HEK293T (cell line): ENCODE measurements around the gene IL1RN.

ENCODE experiments used
- BHLHE40 ChIP-seq: fragments of 450-650 bp; IDR thresholded peaks from 2 replicates; pipeline ENCODE4 v1.6.1; 2016; ENCODE audit warnings: mild to moderate bottlenecking, moderate library complexity, borderline replicate concordance
- ELF4 ChIP-seq: fragments of 450-650 bp; IDR thresholded peaks from 2 replicates; pipeline ENCODE4 v1.6.1; 2017; ENCODE audit warnings: antibody characterized with exemption
- FOXA1 ChIP-seq: fragments of 450-650 bp; IDR thresholded peaks from 2 replicates; pipeline ENCODE4 v1.6.1; 2016; ENCODE audit warnings: mild to moderate bottlenecking
- FOXK2 ChIP-seq: fragments of 450-650 bp; IDR thresholded peaks from 2 replicates; pipeline ENCODE4 v1.6.1; 2016; ENCODE audit warnings: mild to moderate bottlenecking
- FOXM1 ChIP-seq: fragments of 450-650 bp; IDR thresholded peaks from 2 replicates; pipeline ENCODE4 v1.6.1; 2017; ENCODE audit warnings: mild to moderate bottlenecking, borderline replicate concordance
- LEF1 ChIP-seq: fragments of 450-650 bp; IDR thresholded peaks from 2 replicates; pipeline ENCODE4 v1.6.1; 2017; ENCODE audit warnings: mild to moderate bottlenecking, borderline replicate concordance
- NFRKB ChIP-seq: fragments of 450-650 bp; IDR thresholded peaks from 2 replicates; pipeline ENCODE4 v1.6.1; 2016; ENCODE audit warnings: mild to moderate bottlenecking, moderate library complexity
- SUZ12 ChIP-seq: fragments of 450-650 bp; IDR thresholded peaks from 2 replicates; pipeline ENCODE4 v1.6.1; 2016; ENCODE audit warnings: mild to moderate bottlenecking
- TARDBP ChIP-seq: fragments of 450-650 bp; IDR thresholded peaks from 2 replicates; pipeline ENCODE4 v1.6.1; 2016
- ZNF384 ChIP-seq: fragments of 450-650 bp; IDR thresholded peaks from 2 replicates; pipeline ENCODE4 v1.6.1; 2016

GRCh38 chr2:113160248-113160647 is 32.9 kb downstream of the IL1RN start:
- no peak for TF ChIP-seq NFRKB
- TF ChIP-seq FOXK2, result no peak
- no peak for TF ChIP-seq LEF1
- TF ChIP-seq ELF4, result no peak
- TF ChIP-seq FOXA1, result no peak
- TF ChIP-seq FOXM1, result no peak
- TF ChIP-seq BHLHE40, result no peak
- no peak for TF ChIP-seq ZNF384
- no peak for TF ChIP-seq SUZ12
- no peak for TF ChIP-seq TARDBP
